Left lung (tissue), 10 donors: ENCODE measurements around the gene LRIG1. TPM values are rescaled to one million over a fixed set of nuclear protein-coding genes. Genes with fewer than 3 reads are reported as not detected.

ENCODE experiments used
- ATAC-seq: fragments of 200-7000 bp; cut with Tn5 transposase; one replicate; pipeline ENCODE4 v1.9.1; 2020; ENCODE audit warnings: moderate library complexity
- DNase-seq, 4 donors: peaks; one replicate each; pipeline ENCODE4 v3.0.0-alpha.2; 2013 to 2020
- H3K27ac ChIP-seq, 2 donors: fragments of 200-600 bp; sonication (generic) in 1 of 2; one replicate each; pipeline versions ENCODE4 v1.5.0 to v1.8.0; 2020 to 2021
- H3K27me3 ChIP-seq, 2 donors: fragments of 200-600 bp; sonication (generic) in 1 of 2; one replicate each; pipeline versions ENCODE4 v1.5.0 to v1.8.0; 2020 to 2021
- H3K36me3 ChIP-seq, 2 donors: fragments of 200-600 bp; sonication (generic) in 1 of 2; one replicate each; pipeline versions ENCODE4 v1.5.0 to v1.8.0; 2020 to 2021
- H3K4me1 ChIP-seq, 2 donors: fragments of 200-600 bp; one replicate each; pipeline ENCODE4 v1.8.0; 2021
- H3K4me3 ChIP-seq, 2 donors: fragments of 200-600 bp; sonication (generic) in 1 of 2; one replicate each; pipeline versions ENCODE4 v1.5.0 to v1.8.0; 2020 to 2021; ENCODE audit warnings: mild to moderate bottlenecking in 1 of 2
- H3K9me3 ChIP-seq, 2 donors: fragments of 200-600 bp; sonication (generic) in 1 of 2; one replicate each; pipeline versions ENCODE4 v1.5.0 to v1.8.0; 2020 to 2021
- intact Hi-C, 2 donors: fragments of 100-400 bp; cut with DNase I; formaldehyde crosslinking; loops; one replicate each; pipeline versions ENCODE4 v1.11.2 to v1.14.2; 2022
- polyA plus RNA-seq, 6 donors: library from polyadenylated mRNA; unstranded; fragments of 120-200 nt; gene quantifications; one replicate each; pipeline ENCODE4 v1.2.1, GENCODE V29; 2013; ENCODE audit not compliant: insufficient read length in 6 of 6
- total RNA-seq, 2 donors: library from RNA; stranded (reverse); fragmentation: NEBNext Ultra II Directional; extraction: Animal tissue kit (Norgen Biotek cat#: 25700); gene quantifications; one replicate each; pipeline ENCODE4 v1.2.1, GENCODE V29; 2021
- TF ChIP-seq, protein P1 (sequence below), 2 donors: fragments of 200-600 bp; sonication (generic) in 1 of 2; IDR thresholded peaks; one replicate each; pipeline versions ENCODE4 v1.5.0 to v1.8.0; 2021; ENCODE audit warnings: antibody characterized with exemption in 2 of 2
- donor health status: DM: no; HTN: yes; CAD: no.
- donor health status: DM: no; HTN: no; CAD: no.

Gene LRIG1
- total and polyA plus RNA-seq, 8 donors, result 32.6 to 42.7 (median 35.7) TPM

DNA sequence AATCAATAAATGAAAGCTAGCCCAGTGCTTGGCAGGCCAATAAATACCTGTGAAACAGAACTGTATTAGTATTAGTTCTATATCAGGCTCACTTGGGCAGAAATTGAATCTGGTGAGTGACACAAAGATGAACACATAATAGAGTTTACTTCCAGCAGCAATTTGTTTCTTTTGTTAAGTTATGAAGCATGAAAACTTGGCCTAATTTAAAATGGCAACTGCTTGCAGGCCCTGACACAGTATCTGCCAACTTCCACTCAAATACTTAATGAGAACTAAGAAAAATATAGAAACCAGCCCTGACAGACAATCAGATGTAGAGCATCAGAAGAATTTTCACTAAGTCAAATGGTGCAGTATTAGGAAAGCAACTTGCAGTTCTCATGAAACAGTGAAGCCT lies 37.6 kb upstream of the LRIG1 start:
- TF ChIP-seq, protein P1, sequence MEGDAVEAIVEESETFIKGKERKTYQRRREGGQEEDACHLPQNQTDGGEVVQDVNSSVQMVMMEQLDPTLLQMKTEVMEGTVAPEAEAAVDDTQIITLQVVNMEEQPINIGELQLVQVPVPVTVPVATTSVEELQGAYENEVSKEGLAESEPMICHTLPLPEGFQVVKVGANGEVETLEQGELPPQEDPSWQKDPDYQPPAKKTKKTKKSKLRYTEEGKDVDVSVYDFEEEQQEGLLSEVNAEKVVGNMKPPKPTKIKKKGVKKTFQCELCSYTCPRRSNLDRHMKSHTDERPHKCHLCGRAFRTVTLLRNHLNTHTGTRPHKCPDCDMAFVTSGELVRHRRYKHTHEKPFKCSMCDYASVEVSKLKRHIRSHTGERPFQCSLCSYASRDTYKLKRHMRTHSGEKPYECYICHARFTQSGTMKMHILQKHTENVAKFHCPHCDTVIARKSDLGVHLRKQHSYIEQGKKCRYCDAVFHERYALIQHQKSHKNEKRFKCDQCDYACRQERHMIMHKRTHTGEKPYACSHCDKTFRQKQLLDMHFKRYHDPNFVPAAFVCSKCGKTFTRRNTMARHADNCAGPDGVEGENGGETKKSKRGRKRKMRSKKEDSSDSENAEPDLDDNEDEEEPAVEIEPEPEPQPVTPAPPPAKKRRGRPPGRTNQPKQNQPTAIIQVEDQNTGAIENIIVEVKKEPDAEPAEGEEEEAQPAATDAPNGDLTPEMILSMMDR (IDR thresholded peaks at IDR 0.05), result no peak
- H3K27me3 ChIP-seq, result no peaks in the 10 kb centered on the region
- ATAC-seq (no peak), DNase-seq (no peak)
- no peaks in the 10 kb centered on the region for H3K36me3 ChIP-seq
- H3K4me1 ChIP-seq, result no peaks in the 10 kb centered on the region
- H3K9me3 ChIP-seq, result peaks cover 0 to 2% of the 10 kb centered on the region in 2 donors
- no peak overlapping the region for H3K27ac ChIP-seq
- intact Hi-C loops, result no loop called here
- no peak overlapping the region for H3K4me3 ChIP-seq

DNA sequence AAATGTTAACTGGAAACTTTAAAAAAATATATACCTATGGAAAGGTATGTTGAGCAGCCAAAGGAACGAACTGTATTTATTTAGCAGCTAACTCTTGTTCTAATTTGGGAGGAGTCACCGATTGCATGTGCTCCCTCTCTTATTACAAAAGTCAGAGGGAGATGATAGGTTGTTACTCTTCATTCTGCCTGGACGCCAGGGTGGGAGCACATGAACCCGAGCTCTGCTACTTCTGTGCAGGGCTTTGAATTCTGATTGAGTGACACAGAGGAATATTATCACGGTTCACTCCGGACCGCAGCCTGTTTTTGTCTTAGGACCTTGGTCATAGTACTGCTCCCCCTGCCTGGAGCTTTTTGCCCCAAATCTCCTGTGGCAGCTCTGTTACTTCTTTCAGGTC lies 36.9 kb upstream of the LRIG1 start:
- Histone ChIP-seq H3K36me3 (no peaks in the 10 kb centered on the region), H3K27ac (no peak overlapping the region), H3K9me3 (peaks cover 0 to 2% of the 10 kb centered on the region in 2 donors), H3K4me1 (no peaks in the 10 kb centered on the region), H3K27me3 (no peaks in the 10 kb centered on the region), H3K4me3 (no peak overlapping the region)
- TF ChIP-seq, protein P1 (IDR thresholded peaks at IDR 0.05), result no peak
- no peak for DNase-seq
- intact Hi-C loops, result no loop called here
- ATAC-seq, result no peak

DNA sequence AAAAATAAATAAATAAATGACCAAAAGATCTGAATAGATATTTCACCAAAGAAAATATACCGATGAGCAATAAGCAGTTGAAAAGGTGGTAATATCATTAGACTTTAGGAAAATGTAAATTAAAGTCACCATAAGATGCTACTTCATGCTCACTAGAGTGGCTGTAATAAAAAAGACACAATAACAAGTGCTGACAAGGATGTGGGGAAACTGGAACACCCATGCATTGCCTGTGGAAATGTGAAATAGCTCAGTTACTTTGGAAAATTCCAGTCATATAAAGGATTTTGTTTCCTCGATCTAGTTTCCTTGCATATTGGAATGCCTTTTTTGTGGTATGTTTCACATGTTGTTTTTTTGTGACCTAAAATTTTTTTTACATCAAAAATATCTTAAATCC lies 36.0 kb upstream of the LRIG1 start:
- Histone ChIP-seq H3K36me3 (no peaks in the 10 kb centered on the region), H3K27ac (no peak overlapping the region), H3K4me3 (no peak overlapping the region), H3K9me3 (peaks cover 0 to 2% of the 10 kb centered on the region in 2 donors), H3K4me1 (no peaks in the 10 kb centered on the region), H3K27me3 (no peaks in the 10 kb centered on the region)
- TF ChIP-seq, protein P1 (IDR thresholded peaks at IDR 0.05), result no peak
- ATAC-seq (no peak), DNase-seq (no peak)
- intact Hi-C loops, result no loop called here

DNA sequence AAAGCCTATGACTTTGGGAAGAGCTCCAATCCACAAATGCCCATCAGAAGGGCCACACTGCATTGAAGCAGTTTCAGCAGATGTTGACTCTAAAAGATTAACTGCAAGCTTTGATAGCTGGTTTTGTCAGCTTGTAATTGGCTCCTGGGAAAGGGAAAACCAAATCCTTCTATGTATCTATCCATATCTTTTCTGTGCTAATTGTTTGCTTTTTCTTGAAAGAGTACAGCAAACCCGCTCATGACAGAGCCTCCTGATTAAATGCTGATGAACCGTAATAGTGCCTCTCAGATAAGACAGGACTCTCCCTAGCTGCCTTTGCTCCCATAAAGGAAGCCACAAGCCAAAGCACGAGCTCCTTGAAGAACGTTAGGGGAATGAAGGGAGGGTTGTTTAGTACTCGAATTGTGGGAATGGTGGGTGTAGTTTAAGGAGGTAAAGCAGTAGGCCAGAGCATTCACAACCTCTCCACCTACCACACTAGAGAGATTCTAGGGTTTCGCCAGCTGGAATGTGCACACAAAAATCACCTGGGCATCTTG lies 33.6 kb upstream of the LRIG1 start:
- DNase-seq (no peak), ATAC-seq (no peak)
- Histone ChIP-seq H3K27ac (no peak overlapping the region), H3K27me3 (no peaks in the 10 kb centered on the region), H3K4me1 (no peaks in the 10 kb centered on the region), H3K36me3 (no peaks in the 10 kb centered on the region), H3K4me3 (no peak overlapping the region), H3K9me3 (peaks cover 0 to 2% of the 10 kb centered on the region in 2 donors)
- TF ChIP-seq, protein P1 (IDR thresholded peaks at IDR 0.05), result no peak
- intact Hi-C loops, result no loop called here

DNA sequence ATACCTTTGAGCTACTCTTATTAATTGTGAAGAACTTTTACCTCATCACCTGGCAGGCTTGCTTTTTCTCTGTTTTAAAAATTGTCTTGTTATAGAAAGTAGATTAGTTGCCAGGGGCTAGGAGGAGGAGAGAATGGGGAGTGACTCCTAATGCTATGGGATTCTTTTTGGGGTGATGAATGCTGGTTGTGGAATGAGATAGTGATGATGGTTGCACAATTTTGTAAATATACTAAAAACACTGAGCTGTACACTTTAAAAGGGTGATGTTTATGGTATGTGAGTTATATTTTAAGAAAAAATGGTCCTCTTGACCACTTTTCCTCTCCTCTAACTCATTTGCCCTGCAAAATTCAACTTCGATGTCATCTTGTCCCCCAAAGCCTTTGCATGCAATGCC lies 31.8 kb upstream of the LRIG1 start:
- no peak for ATAC-seq
- Histone ChIP-seq H3K27ac (no peak overlapping the region), H3K4me1 (no peaks in the 10 kb centered on the region), H3K36me3 (no peaks in the 10 kb centered on the region), H3K27me3 (no peaks in the 10 kb centered on the region), H3K9me3 (peaks cover 0 to 2% of the 10 kb centered on the region in 2 donors), H3K4me3 (no peak overlapping the region)
- intact Hi-C loops, result no loop called here
- DNase-seq, result no peak
- TF ChIP-seq, protein P1 (IDR thresholded peaks at IDR 0.05), result no peak
